Mesendoderm (in vitro differentiated cells): ENCODE results near the gene DNM3. TPM values are rescaled to one million over a fixed set of nuclear protein-coding genes. Genes with fewer than 3 reads are reported as not detected.

Source experiments
- DNase-seq: peaks from one replicate; pipeline ENCODE4 v3.0.0; 2013
- H2AK5ac ChIP-seq: 2 replicates; pipeline ENCODE4 v1.6.1; 2013; ENCODE audit warnings: low read length, inconsistent platforms
- H2BK120ac ChIP-seq: 2 replicates; pipeline ENCODE4 v1.6.1; 2013; ENCODE audit warnings: low read depth, mild to moderate bottlenecking, low read length, moderate library complexity, mixed read lengths
- H2BK15ac ChIP-seq: replicated peaks from 2 replicates; pipeline ENCODE4 v1.6.1; 2013; ENCODE audit warnings: low read depth, mild to moderate bottlenecking, moderate library complexity
- H2BK5ac ChIP-seq: 2 replicates; pipeline ENCODE4 v1.6.1; 2013; ENCODE audit warnings: low read length, inconsistent platforms
- H3K18ac ChIP-seq: 2 replicates; pipeline ENCODE4 v1.6.1; 2013; ENCODE audit warnings: mild to moderate bottlenecking, low read length, mixed read lengths
- H3K23ac ChIP-seq: one replicate; pipeline ENCODE4 v1.6.1; 2013; ENCODE audit warnings: low read length
- H3K27ac ChIP-seq: 2 replicates; pipeline ENCODE4 v1.5.1; 2013; ENCODE audit warnings: low read depth, mild to moderate bottlenecking, inconsistent platforms, low read length, moderate library complexity
- H3K27me3 ChIP-seq: 2 replicates; pipeline ENCODE4 v1.6.1; 2013; ENCODE audit warnings: low read length, control low read depth, mild to moderate bottlenecking, inconsistent platforms; ENCODE audit not compliant: insufficient read depth, poor library complexity
- H3K36me3 ChIP-seq: 2 replicates; pipeline ENCODE4 v1.6.1; 2013; ENCODE audit warnings: low read length, inconsistent platforms; ENCODE audit not compliant: control insufficient read depth, insufficient read depth
- H3K4ac ChIP-seq: one replicate; pipeline ENCODE4 v1.6.1; 2013; ENCODE audit warnings: low read depth, mild to moderate bottlenecking, low read length, moderate library complexity
- H3K4me1 ChIP-seq: 2 replicates; pipeline ENCODE4 v1.6.1; 2013; ENCODE audit warnings: low read depth, low read length, inconsistent platforms; ENCODE audit not compliant: control insufficient read depth
- H3K4me2 ChIP-seq: 2 replicates; pipeline ENCODE4 v1.6.1; 2013; ENCODE audit warnings: low read length
- H3K4me3 ChIP-seq: 2 replicates; pipeline ENCODE4 v1.5.1; 2013; ENCODE audit warnings: mild to moderate bottlenecking, low read length
- H3K56ac ChIP-seq: one replicate; pipeline ENCODE4 v1.6.1; 2013; ENCODE audit warnings: low read length
- H3K79me1 ChIP-seq: 2 replicates; pipeline ENCODE4 v1.6.1; 2013; ENCODE audit warnings: low read length, inconsistent platforms
- H3K79me2 ChIP-seq: 2 replicates; pipeline ENCODE4 v1.6.1; 2013; ENCODE audit warnings: mild to moderate bottlenecking, low read length; ENCODE audit not compliant: control insufficient read depth, insufficient read depth
- H3K9ac ChIP-seq: 2 replicates; pipeline ENCODE4 v1.6.1; 2013; ENCODE audit warnings: low read length, inconsistent platforms
- H4K5ac ChIP-seq: one replicate; pipeline ENCODE4 v1.6.1; 2013; ENCODE audit warnings: low read length
- H4K8ac ChIP-seq: one replicate; pipeline ENCODE4 v1.6.1; 2013; ENCODE audit warnings: low read depth, mild to moderate bottlenecking, control low read depth, low read length, moderate library complexity
- WGBS: extraction: QIAGEN DNeasy Blood & Tissue Kit; methylation state at CpG from one replicate; pipeline ENCODE4 v1.1.7; 2013; ENCODE audit warnings: low lambda C conversion rate, missing lambda C conversion rate; ENCODE audit not compliant: insufficient coverage; ENCODE audit errors: extremely low coverage; 5-methylcytosine and 5-hydroxymethylcytosine counted together
- small RNA-seq: library from polyadenylated mRNA; stranded (forward); fragments of <200 nt; extraction: miRNeasy Mini kit (QIAGEN cat#:217004); gene quantifications from one replicate; pipeline ENCODE3, GENCODE V24; 2013; ENCODE audit not compliant: insufficient read depth

DNM3 gene

DNA sequence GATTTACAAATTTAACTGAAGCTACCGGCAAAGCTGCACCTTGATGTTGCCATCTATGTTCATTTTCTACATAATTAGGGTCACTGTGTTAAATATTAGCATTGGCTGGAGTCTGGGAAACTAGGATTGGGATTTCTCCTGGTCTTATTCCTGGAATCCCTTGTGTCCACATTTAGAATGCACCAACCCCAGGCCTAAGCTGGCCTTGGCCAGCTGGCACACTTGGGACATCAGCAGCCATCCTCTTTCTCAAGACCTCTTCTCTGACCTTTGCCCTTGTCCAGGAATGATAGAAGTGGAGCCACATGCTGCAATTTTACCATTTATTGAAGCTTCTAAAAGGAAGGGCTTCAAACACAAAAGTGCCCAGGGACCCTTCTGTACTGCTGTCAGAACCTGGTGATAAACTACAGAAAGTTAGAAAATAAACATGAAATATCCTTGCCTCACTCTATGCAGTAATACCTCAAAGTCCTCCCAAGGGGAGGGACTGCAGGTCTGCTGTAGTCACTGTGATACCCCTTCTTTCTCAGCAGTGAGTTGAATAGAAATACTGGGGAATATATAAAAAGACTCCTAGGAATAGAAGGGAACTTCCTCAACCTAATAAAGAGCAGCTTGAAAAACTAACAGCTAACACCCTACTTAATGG is 616.3 kb downstream of the DNM3 start:
- Histone ChIP-seq H3K36me3 (no peaks in the 10 kb centered on the region), H3K27me3 (no peaks in the 10 kb centered on the region), H3K79me1 (no peaks in the 10 kb centered on the region), H4K5ac (no peak overlapping the region), H3K9ac (no peak overlapping the region), H4K8ac (no peak overlapping the region), H3K4ac (no peak overlapping the region), H3K4me1 (no peaks in the 10 kb centered on the region), H3K27ac (no peak overlapping the region), H2BK5ac (no peak overlapping the region), H2BK15ac (no peak overlapping the region), H3K23ac (no peak overlapping the region), H3K4me2 (no peak overlapping the region), H3K79me2 (no peaks in the 10 kb centered on the region), H3K56ac (no peak overlapping the region), H3K18ac (no peak overlapping the region), H2AK5ac (no peak overlapping the region), H2BK120ac (no peak overlapping the region), H3K4me3 (no peak overlapping the region)
- DNase-seq, result no peak
- no CpG with 5 or more reads among the region's 1 CpG for WGBS

DNA sequence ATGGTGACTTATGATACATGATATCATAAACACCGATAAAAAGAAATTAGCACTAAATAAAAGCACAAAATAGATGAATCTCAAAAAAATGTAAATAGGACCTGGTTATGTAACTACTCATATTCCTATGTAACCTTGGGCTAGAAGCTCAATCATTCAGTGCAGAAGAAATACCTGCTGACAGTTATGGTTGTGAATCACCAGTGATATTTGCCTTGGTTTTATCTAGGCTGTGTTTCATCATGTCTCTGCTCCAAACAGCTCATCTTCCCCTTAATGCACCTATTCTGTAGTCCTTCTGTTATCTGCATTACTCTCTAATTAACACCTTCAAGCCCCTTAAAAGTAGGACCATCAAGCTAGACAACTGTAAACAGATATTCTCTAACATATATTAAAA is 618.9 kb downstream of the DNM3 start:
- no peak overlapping the region for H4K5ac ChIP-seq
- H2AK5ac ChIP-seq, result no peak overlapping the region
- no peaks in the 10 kb centered on the region for H3K79me2 ChIP-seq
- no peak overlapping the region for H3K9ac ChIP-seq
- no peak overlapping the region for H3K27ac ChIP-seq
- no peak overlapping the region for H4K8ac ChIP-seq
- no peaks in the 10 kb centered on the region for H3K36me3 ChIP-seq
- no CpG with 5 or more reads among the region's 1 CpG for WGBS
- H3K18ac ChIP-seq, result no peak overlapping the region
- no peak overlapping the region for H3K4ac ChIP-seq
- H3K23ac ChIP-seq, result no peak overlapping the region
- DNase-seq, result no peak
- no peak overlapping the region for H3K4me3 ChIP-seq
- no peak overlapping the region for H2BK120ac ChIP-seq
- no peaks in the 10 kb centered on the region for H3K27me3 ChIP-seq
- H3K56ac ChIP-seq, result no peak overlapping the region
- H3K4me1 ChIP-seq, result no peaks in the 10 kb centered on the region
- no peak overlapping the region for H2BK5ac ChIP-seq
- H3K79me1 ChIP-seq, result no peaks in the 10 kb centered on the region
- no peak overlapping the region for H2BK15ac ChIP-seq
- no peak overlapping the region for H3K4me2 ChIP-seq

DNA sequence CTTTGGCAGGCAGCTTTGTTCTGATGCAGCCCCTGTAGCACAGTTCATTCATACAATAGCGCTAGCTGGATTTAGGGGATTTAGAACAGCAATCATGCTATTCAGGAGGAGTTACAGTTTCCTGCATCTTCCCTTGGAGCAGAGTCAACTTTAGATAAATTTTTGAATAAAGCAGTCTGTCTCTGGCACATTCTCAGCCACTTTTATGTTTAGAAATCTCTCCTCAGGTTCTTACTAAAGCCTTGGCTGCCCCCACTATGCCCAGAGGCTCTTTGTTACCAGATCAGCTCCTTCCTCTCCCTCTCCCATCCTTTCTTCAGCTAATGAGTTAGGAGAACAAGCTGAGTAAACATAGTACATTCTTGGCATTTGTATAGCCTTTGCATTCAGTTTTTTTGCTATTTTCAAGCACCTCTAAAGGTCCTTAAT is 619.6 kb downstream of the DNM3 start:
- Histone ChIP-seq H3K4me2 (no peak overlapping the region), H2AK5ac (no peak overlapping the region), H3K56ac (no peak overlapping the region), H3K4ac (no peak overlapping the region), H2BK15ac (no peak overlapping the region), H3K4me3 (no peak overlapping the region), H3K27ac (no peak overlapping the region), H2BK120ac (no peak overlapping the region), H3K18ac (no peak overlapping the region), H2BK5ac (no peak overlapping the region), H3K79me2 (no peaks in the 10 kb centered on the region), H3K23ac (no peak overlapping the region), H3K36me3 (no peaks in the 10 kb centered on the region), H3K4me1 (no peaks in the 10 kb centered on the region), H4K5ac (no peak overlapping the region), H3K79me1 (no peaks in the 10 kb centered on the region), H4K8ac (peak overlapping the region; percentile 39), H3K27me3 (no peaks in the 10 kb centered on the region), H3K9ac (no peak overlapping the region)
- DNase-seq, result no peak
- WGBS, result no CpG with 5 or more reads among the region's 1 CpG

Small RNA genes within 50 kb of the gene (small RNA-seq; reads per million reads assigned to genes)
- gene MIR199A2 (not detected), gene RNU6-157P (not detected)
